Measurements from ENCODE around the gene EHMT1. TPM values are rescaled to one million over a fixed set of nuclear protein-coding genes. Genes with fewer than 3 reads are reported as not detected.

Gene EHMT1
- polyA plus RNA-seq, 1 of the 3 experiments (the other 2 are of a cell fraction): 39.5 TPM

- H3K27ac ChIP-seq (ENCODE audit: low read depth in 2 of 2, low read length in 1 of 2): no peak overlapping the region
- POLR2A ChIA-PET: no interaction called here
- H3K4me1 ChIP-seq (ENCODE audit: control insufficient read depth in 1 of 2, insufficient read depth in 2 of 2, low read depth in 1 of 2, low read length in 1 of 2): no peaks in the 10 kb centered on the region; a peak in 1 of 4 replicates
- H4K20me1 ChIP-seq (ENCODE audit: insufficient read depth): peaks cover 65% of the 10 kb centered on the region
- no peaks in the 10 kb centered on the region for H3K9me3 ChIP-seq
- H3K79me2 ChIP-seq (ENCODE audit: insufficient read depth): peaks cover 96% of the 10 kb centered on the region
- H2AFZ ChIP-seq (ENCODE audit: low read depth): no peak overlapping the region
- H3K9ac ChIP-seq: no peak overlapping the region
- H3K27me3 ChIP-seq (ENCODE audit: insufficient read depth): no peaks in the 10 kb centered on the region
- WGBS (ENCODE audit: low lambda C conversion rate): 83% methylated on average over 2 of the region's 2 CpGs
- CTCF ChIA-PET: interaction anchor here (0.5 kb wide), 1 partner anchor 109 kb away, joined by 3 read pairs; the partner anchor contains the start of gene PNPLA7
- DNase-seq: no peak
- no peaks in the 10 kb centered on the region for H3K9me2 ChIP-seq
- peaks cover 7% of the 10 kb centered on the region for H3F3A ChIP-seq (replicated peaks; ENCODE audit: insufficient read depth)
- no peak overlapping the region for H3K4me3 ChIP-seq (ENCODE audit: low read depth in 2 of 2, low read length in 1 of 2)
- no peaks in the 10 kb centered on the region for H3K36me3 ChIP-seq (replicated peaks in 1 of 2; ENCODE audit: control insufficient read depth in 1 of 2, insufficient read depth in 2 of 2, low read length in 1 of 2)
- TF ChIP-seq NFIC (IDR thresholded peaks at IDR 0.05; ENCODE audit: borderline replicate concordance) (no peak), FOXJ3 (CRISPR knock-in tag; IDR thresholded peaks at IDR 0.05) (no peak), POLR2AphosphoS5 (IDR thresholded peaks at IDR 0.05; ENCODE audit: low read depth, low read length) (no peak), TCF12 (IDR thresholded peaks at IDR 0.05) (no peak), FOSL2 (IDR thresholded peaks at IDR 0.05; ENCODE audit: borderline replicate concordance, low read depth) (no peak), CTCF (IDR thresholded peaks at IDR 0.05) (no peak), CHD2 (IDR thresholded peaks at IDR 0.05; ENCODE audit: low read length, partially characterized antibody) (no peak), JUND (IDR thresholded peaks at IDR 0.05) (no peak), USF2 (IDR thresholded peaks at IDR 0.05; ENCODE audit: borderline replicate concordance, low read depth, low read length) (no peak), GABPA (IDR thresholded peaks at IDR 0.05; ENCODE audit: low read depth) (no peak), MXI1 (IDR thresholded peaks at IDR 0.05; ENCODE audit: low read depth, low read length) (no peak), REST (IDR thresholded peaks at IDR 0.05; ENCODE audit: low read depth, low read length) (no peak), EP300 (IDR thresholded peaks at IDR 0.05; ENCODE audit: borderline replicate concordance in 1 of 2, low read depth in 1 of 2, low read length in 1 of 2) (no peak), USF1 (IDR thresholded peaks at IDR 0.05; ENCODE audit: borderline replicate concordance, low read depth) (no peak), TEAD4 (IDR thresholded peaks at IDR 0.05; ENCODE audit: borderline replicate concordance, insufficient read depth) (no peak), SMC3 (IDR thresholded peaks at IDR 0.05; ENCODE audit: low read depth, low read length) (no peak), GATA2 (CRISPR knock-in tag; IDR thresholded peaks at IDR 0.05) (no peak), NRF1 (IDR thresholded peaks at IDR 0.05; ENCODE audit: low read depth, low read length) (no peak)
- no peak overlapping the region for H3K4me2 ChIP-seq
These were observed 40.0 kb downstream of the EHMT1 start for GRCh38 chr9:137658781-137659180.
